Measurements from ENCODE around the gene SLC6A3. TPM values are rescaled to one million over a fixed set of nuclear protein-coding genes. Genes with fewer than 3 reads are reported as not detected.
A peak's percentile ranks its signal among the peaks of the same experiment; 100 is the strongest.

The SLC6A3 gene
- total RNA-seq, 2 experiments from 2014 or later, result 0.07 to 0.23 TPM

GRCh38 chr5:1391691-1392090 is 53.5 kb downstream of the SLC6A3 start:
- no peak for DNase-seq
- H3K36me3 Mint-ChIP-seq, result no peaks in the 10 kb centered on the region

GRCh38 chr5:1390861-1391600 is 54.2 kb downstream of the SLC6A3 start:
- ATAC-seq, result no peak
- CTCF ChIA-PET, result interaction anchor here (1.7 kb wide), 1 partner anchor 11 kb away, joined by 6 read pairs; no protein-coding TSS in a partner anchor
- Mint-ChIP-seq H3K4me3 (no peak overlapping the region), H3K36me3 (no peaks in the 10 kb centered on the region), H3K9me3 (ENCODE audit: low read depth) (no peaks in the 10 kb centered on the region), H3K27me3 (peaks cover 5% of the 10 kb centered on the region), H3K4me1 (peaks cover 9% of the 10 kb centered on the region), H3K27ac (no peak overlapping the region)
- DNase-seq, result no peak

More at GRCh38 chr5:1391691-1392090, 53.5 kb downstream of the SLC6A3 start:
- CTCF ChIA-PET, result interaction anchor here (1.7 kb wide), 1 partner anchor 11 kb away, joined by 6 read pairs; no protein-coding TSS in a partner anchor
- peaks cover 5% of the 10 kb centered on the region for H3K27me3 Mint-ChIP-seq
- H3K9me3 Mint-ChIP-seq (ENCODE audit: low read depth), result no peaks in the 10 kb centered on the region
- H3K4me3 Mint-ChIP-seq, result no peak overlapping the region
- ATAC-seq, result no peak
- H3K4me1 Mint-ChIP-seq, result peaks cover 4% of the 10 kb centered on the region
- H3K27ac Mint-ChIP-seq, result no peak overlapping the region

GRCh38 chr5:1390333-1390732 is 54.9 kb downstream of the SLC6A3 start:
- no peak for DNase-seq
- ATAC-seq, result no peak
- no peak overlapping the region for H3K4me3 Mint-ChIP-seq
- H3K27me3 Mint-ChIP-seq, result peaks cover 5% of the 10 kb centered on the region
- no peak overlapping the region for H3K27ac Mint-ChIP-seq
- CTCF ChIA-PET, result interaction anchor here (1.7 kb wide), 1 partner anchor 10 kb away, joined by 6 read pairs; no protein-coding TSS in a partner anchor
- no peaks in the 10 kb centered on the region for H3K9me3 Mint-ChIP-seq (ENCODE audit: low read depth)
- no peaks in the 10 kb centered on the region for H3K36me3 Mint-ChIP-seq
- H3K4me1 Mint-ChIP-seq, result peaks cover 12% of the 10 kb centered on the region

GRCh38 chr5:1388383-1388967 is 56.8 kb downstream of the SLC6A3 start:
- H3K4me3 Mint-ChIP-seq, result no peak overlapping the region
- ATAC-seq (no peak), DNase-seq (no peak)
- CTCF ChIA-PET, result no interaction called here
- H3K4me1 Mint-ChIP-seq, result peaks cover 14% of the 10 kb centered on the region
- H3K9me3 Mint-ChIP-seq (ENCODE audit: low read depth), result no peaks in the 10 kb centered on the region
- H3K36me3 Mint-ChIP-seq, result no peaks in the 10 kb centered on the region
- H3K27ac Mint-ChIP-seq, result no peak overlapping the region
- peaks cover 3% of the 10 kb centered on the region for H3K27me3 Mint-ChIP-seq

GRCh38 chr5:1387876-1388275 is 57.4 kb downstream of the SLC6A3 start:
- Mint-ChIP-seq H3K4me3 (no peak overlapping the region), H3K4me1 (peaks cover 14% of the 10 kb centered on the region), H3K36me3 (no peaks in the 10 kb centered on the region), H3K27ac (no peak overlapping the region), H3K9me3 (ENCODE audit: low read depth) (no peaks in the 10 kb centered on the region), H3K27me3 (peaks cover 3% of the 10 kb centered on the region)
- CTCF ChIA-PET, result no interaction called here
- DNase-seq (no peak), ATAC-seq (no peak)

- CTCF ChIA-PET, result interaction anchor here (0.8 kb wide), 1 partner anchor 257 kb away, joined by 3 read pairs; no protein-coding TSS in a partner anchor
- ATAC-seq (no peak), DNase-seq (no peak)
- Mint-ChIP-seq H3K9me3 (ENCODE audit: low read depth) (no peaks in the 10 kb centered on the region), H3K36me3 (no peaks in the 10 kb centered on the region), H3K27me3 (peaks cover 3% of the 10 kb centered on the region), H3K27ac (peak overlapping the region; percentile 96), H3K4me3 (peak overlapping the region; percentile 89), H3K4me1 (peaks cover 14% of the 10 kb centered on the region)
Measured at GRCh38 chr5:1387059-1387755, 58.0 kb downstream of the SLC6A3 start.

- H3K27me3 Mint-ChIP-seq, result peaks cover 3% of the 10 kb centered on the region
- peaks cover 18% of the 10 kb centered on the region for H3K4me1 Mint-ChIP-seq
- H3K9me3 Mint-ChIP-seq (ENCODE audit: low read depth), result no peaks in the 10 kb centered on the region
- ATAC-seq, result peak; percentile 78
- no peaks in the 10 kb centered on the region for H3K36me3 Mint-ChIP-seq
- peak; percentile 83 for DNase-seq
- CTCF ChIA-PET, result interaction anchor here (0.8 to 1.6 kb wide), 2 partner anchors 74 to 258 kb away, joined by 6 to 7 read pairs; no protein-coding TSS in a partner anchor
- H3K4me3 Mint-ChIP-seq, result peak overlapping the region; percentile 89
- H3K27ac Mint-ChIP-seq, result peak overlapping the region; percentile 96
Measured at GRCh38 chr5:1386274-1386717, 58.9 kb downstream of the SLC6A3 start.

GRCh38 chr5:1385395-1386273 is 59.6 kb downstream of the SLC6A3 start:
- no peaks in the 10 kb centered on the region for H3K36me3 Mint-ChIP-seq

GRCh38 chr5:1384521-1384920 is 60.7 kb downstream of the SLC6A3 start:
- H3K27me3 Mint-ChIP-seq, result peaks cover 3% of the 10 kb centered on the region
- peaks cover 26% of the 10 kb centered on the region for H3K4me1 Mint-ChIP-seq
- DNase-seq, result no peak
- no peak for ATAC-seq
- no peak overlapping the region for H3K4me3 Mint-ChIP-seq
- no peak overlapping the region for H3K27ac Mint-ChIP-seq
- H3K36me3 Mint-ChIP-seq, result no peaks in the 10 kb centered on the region
- no peaks in the 10 kb centered on the region for H3K9me3 Mint-ChIP-seq (ENCODE audit: low read depth)
- CTCF ChIA-PET, result interaction anchor here (0.6 to 1.3 kb wide), 3 partner anchors 10 to 260 kb away, joined by 3 to 5 read pairs (median 3); no protein-coding TSS in a partner anchor

More at GRCh38 chr5:1385395-1386273, 59.6 kb downstream of the SLC6A3 start:
- Mint-ChIP-seq H3K27me3 (peaks cover 3% of the 10 kb centered on the region), H3K27ac (peak overlapping the region; percentile 96), H3K9me3 (ENCODE audit: low read depth) (no peaks in the 10 kb centered on the region), H3K4me3 (peak overlapping the region; percentile 89), H3K4me1 (peaks cover 21% of the 10 kb centered on the region)
- DNase-seq (peak; percentile 90), ATAC-seq (peak; percentile 95)
- CTCF ChIA-PET, result interaction anchor here (0.6 to 1.6 kb wide), 5 partner anchors 11 to 259 kb away, joined by 3 to 7 read pairs (median 5); no protein-coding TSS in a partner anchor

GRCh38 chr5:1383886-1384401 is 61.3 kb downstream of the SLC6A3 start:
- Mint-ChIP-seq H3K4me1 (peaks cover 27% of the 10 kb centered on the region), H3K4me3 (no peak overlapping the region), H3K27ac (no peak overlapping the region), H3K36me3 (no peaks in the 10 kb centered on the region), H3K9me3 (ENCODE audit: low read depth) (no peaks in the 10 kb centered on the region), H3K27me3 (peaks cover 3% of the 10 kb centered on the region)
- ATAC-seq (no peak), DNase-seq (no peak)
- CTCF ChIA-PET, result no interaction called here

- DNase-seq (no peak), ATAC-seq (no peak)
- H3K4me1 Mint-ChIP-seq, result peaks cover 28% of the 10 kb centered on the region
- H3K4me3 Mint-ChIP-seq, result no peak overlapping the region
- H3K36me3 Mint-ChIP-seq, result no peaks in the 10 kb centered on the region
- peaks cover 2% of the 10 kb centered on the region for H3K27me3 Mint-ChIP-seq
- H3K9me3 Mint-ChIP-seq (ENCODE audit: low read depth), result no peaks in the 10 kb centered on the region
- no peak overlapping the region for H3K27ac Mint-ChIP-seq
- CTCF ChIA-PET, result no interaction called here
Measured at GRCh38 chr5:1383344-1383743, 61.9 kb downstream of the SLC6A3 start.

GRCh38 chr5:1382248-1382700 is 63.0 kb downstream of the SLC6A3 start:
- ATAC-seq, result no peak
- Mint-ChIP-seq H3K27ac (no peak overlapping the region), H3K4me1 (peaks cover 28% of the 10 kb centered on the region), H3K36me3 (no peaks in the 10 kb centered on the region), H3K27me3 (no peaks in the 10 kb centered on the region), H3K4me3 (no peak overlapping the region), H3K9me3 (ENCODE audit: low read depth) (no peaks in the 10 kb centered on the region)
- no peak for DNase-seq
- CTCF ChIA-PET, result no interaction called here
